HG03520 (cell line): Measurements from ENCODE around the gene WNT9A.

Experiments used
- ATAC-seq: cut with Tn5 transposase; IDR thresholded peaks from one replicate; pipeline ENCODE4 v1.9.1; 2021; ENCODE audit warnings: mild to moderate bottlenecking, moderate library complexity; ENCODE audit not compliant: unreplicated experiment

WNT9A gene

DNA sequence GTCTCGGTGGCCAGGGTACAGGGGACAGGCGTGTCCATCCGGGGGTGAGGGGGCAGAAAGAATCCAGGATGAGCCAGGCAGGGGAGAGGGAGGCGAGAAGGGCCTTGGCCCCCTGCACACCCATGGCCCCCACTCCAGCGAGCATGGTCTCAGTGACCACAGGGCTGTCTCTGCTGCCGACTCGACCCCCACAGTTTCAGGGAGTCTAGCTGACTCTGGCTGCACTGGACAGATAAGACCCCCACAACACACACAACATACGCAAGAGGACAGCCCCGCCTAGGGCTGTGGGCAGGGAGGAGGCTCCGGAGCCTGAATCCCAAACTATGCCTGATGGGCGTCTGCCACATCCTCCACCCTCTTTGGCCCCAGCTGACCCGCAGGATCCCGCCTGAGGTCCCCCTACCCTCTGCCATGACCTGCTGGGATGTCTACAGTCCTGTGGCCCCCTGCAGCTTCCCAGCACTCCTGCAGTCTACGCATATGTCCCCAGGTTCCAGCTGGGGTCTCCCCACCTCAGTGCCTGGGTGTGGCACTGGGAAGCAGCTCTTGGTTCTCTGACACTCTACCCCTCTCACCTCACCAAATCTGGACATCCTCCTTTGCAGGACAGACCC is 22.0 kb downstream of the WNT9A start:
- no peak for ATAC-seq

DNA sequence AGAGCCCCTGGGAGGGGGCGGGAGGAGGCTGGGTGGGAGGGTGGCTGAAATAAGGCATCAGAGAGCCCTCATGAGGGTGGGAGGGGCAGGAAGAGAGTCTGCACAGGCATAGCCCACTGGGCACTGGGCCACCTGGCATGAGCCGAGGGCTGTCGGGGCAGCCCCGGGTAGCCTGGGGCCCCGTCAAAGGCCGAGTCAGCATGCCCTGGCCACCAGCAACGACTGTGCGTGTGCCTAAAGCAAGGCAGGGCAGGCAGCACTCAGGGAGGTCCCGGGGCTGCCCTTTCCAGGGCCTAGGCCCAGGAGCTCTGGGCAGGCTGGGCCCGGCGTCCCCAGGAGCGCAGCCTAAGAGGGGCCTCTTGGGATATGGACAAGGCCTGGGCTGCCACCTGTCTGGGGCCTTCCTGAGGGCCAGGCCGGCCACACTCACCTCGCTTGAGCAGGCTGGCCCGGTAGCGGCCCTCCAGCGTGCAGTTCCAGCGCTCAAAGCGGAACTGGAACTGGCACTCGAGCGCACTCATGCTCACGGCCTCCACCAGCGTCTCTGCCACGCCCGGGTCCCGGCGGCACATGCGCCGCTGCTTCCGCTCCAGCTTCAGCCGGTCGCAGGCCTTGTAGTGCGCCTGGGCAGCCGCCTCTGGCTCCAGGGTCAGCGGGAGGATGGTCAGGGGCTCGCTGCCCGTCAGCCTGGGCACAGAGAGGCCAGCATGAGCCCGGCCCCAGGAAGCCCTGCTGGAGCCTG is 22.7 kb downstream of the WNT9A start:
- no peak for ATAC-seq

DNA sequence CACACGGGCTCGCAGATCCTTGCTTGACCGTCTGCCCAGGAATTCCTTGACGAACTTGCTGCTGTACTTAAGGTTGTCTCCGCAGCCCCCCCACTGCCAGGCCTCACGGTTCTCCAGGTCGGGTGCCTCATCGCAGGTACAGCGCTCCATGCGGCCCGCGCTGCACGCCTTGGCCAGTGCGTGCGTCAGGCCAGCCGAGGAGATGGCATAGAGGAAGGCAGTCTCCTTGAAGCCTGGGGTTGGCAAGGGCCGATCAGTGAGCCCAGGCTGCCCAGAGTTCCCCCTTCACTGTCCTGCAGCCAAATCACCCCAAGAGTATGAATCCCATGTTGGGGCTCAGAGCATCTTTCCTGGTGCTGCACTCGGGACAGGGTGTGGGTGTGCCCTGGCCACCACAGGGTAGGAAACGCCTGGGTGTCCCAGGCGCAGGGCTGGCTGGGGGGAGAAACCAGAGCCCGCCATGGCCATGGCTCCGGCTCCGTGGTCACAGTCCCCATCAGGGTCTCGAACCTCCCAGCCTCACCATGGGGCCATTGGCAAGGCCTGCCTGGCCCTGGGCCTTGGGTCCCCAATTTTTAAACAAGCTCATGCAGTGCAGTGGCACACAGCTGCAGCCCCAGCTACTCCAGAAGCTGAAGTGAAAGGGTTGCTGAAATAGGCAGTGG is 23.4 kb downstream of the WNT9A start:
- ATAC-seq: no peak

DNA sequence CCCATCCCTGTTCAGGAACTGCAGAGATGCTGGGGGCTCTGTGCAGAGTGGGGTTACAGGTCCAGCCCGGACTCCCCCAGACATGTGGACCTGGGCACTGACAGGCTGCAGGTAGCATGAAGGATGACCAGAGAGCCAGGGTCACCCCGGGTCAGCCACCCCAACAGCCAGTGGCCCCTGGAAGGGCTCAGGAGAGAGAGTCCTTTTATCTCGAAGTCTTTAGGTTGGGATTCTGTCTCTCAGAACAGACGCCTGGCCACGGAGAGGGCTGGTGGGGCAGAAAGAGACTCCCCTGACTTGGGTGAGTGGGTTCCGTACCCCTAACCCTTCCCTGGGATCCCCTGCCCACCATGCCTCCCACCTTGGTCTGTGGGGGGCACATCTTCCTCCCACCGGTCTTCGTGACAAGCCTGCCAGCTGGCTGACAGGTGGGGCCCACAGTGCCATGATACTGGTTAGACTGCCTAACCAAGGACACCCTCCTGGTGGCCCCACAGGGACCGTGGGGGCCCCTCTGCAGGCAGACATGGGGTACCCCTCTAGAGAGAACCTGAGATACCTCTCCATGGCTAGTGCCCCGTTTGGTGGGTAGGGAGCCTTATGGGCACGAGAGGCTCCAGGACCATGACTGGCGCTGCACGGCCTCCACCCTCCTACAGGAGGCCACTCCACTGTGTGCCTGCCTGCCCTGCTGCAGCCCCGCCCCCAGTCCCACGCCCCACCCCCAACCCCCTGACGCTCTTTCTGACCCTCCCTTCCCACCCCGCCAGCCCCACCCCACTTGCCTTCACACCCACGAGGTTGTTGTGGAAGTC is 24.2 kb downstream of the WNT9A start:
- ATAC-seq: no peak

DNA sequence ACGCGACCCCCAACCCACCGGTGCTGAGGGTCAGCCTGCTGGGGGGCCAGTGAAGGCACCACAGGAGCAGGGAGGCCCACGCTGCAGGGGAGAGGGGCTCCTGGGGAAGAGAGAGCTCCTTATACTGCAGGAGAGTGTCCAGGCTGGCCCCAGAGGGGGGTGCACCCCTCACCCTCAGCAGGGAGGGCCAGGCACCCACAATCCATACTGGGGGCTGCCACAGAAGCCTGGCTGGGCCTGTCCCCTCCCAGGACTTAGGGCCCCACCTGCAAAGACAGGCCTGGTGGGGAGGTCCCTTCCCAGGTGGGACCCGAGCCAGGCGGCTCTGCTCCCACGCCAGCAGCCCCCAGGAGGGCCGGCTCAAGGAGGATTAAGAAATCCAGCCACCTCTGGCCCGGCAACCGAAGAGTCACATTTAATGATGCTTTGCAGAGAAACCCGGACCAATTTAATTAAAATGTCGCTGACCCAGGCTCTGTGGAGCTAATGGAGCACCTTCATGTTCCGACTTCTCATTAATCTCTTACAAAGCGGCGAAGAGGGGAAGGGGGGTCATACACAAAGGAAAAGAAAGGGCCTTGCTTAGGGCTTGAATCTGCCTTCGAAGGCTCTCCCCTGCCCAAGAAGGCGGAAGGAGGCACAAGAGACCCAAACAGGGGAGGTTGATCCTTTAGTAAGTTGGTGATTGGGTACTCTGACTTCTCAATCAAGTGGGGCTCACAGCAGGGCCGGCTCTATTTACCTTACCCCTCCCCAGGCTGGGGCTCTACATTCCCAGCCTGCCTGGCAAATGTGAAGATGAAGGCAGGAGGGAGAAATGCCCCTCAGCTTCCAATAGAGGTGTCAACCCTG is 25.0 kb downstream of the WNT9A start:
- ATAC-seq: no peak

DNA sequence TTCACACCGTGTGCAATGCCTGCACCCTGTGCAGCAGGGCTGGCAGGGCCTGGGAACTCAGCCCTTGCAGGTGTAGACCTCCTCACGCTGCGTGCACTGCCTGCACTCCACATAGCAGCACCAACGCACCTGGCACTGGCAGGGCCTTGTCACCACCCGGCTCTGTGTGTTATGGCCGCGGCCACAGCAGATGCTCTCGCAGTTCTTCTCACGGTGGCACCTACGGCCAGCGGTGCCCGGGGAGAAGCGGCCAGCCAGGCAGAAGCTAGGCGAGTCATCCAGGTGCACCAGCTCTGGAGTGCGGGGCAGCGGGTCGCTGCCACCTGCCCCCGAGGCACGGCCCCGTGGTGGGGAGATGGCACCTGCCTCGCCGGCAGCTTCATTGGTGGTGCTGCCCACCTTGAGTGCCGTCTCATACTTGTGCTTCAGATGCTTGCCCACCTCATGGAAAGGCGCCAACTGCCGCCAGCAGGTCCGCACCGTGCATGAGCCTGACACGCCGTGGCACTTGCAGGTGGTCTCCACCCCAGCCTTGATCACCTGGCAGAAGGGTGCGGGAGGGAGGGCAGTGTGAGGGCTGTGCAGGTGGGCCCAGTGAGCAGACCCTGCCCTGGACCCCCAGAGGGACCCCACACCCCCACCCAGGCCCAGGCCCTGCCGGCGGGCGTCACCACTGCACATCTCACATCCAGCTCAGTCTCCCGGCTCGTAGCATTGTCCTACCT is 26.1 kb downstream of the WNT9A start:
- ATAC-seq: no peak

DNA sequence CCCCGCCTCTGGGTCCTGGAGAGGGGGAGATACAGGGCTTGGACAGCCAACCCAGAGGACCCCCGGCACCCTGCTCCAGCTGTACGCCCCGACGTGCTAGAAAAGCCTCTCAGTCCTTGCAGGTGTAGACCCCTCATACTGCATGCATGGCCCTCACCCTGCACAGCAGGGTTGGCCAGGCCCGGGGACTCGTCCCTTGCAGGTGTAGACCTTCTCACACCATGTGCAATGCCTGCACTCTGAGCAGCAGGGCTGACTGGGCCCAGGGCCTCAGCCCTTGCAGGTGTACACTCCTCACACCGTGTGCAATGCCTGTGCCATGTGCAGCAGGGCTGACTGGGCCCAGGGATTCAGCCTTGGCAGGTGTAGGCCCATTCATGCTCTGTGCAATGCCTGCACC is 26.8 kb downstream of the WNT9A start:
- ATAC-seq: no peak

DNA sequence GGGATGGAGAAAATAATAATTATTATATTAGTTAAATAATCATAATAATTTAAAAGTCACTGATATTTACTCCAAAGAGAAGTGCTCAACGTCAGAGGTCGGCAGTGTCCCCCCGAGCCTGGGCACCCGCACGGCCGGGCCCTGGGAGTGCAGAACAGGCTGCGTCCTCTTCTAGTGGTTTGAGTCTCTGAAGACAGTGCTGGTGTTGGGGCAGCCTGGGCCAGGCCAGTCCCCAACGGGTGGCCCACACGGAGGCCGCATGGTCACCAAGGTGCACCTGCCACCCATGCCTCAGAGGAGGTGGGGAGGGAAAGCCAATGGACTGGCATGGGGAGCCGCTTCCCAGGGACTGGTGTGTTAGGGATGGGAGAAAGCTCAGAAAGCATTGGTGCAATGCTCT is 27.3 kb downstream of the WNT9A start:
- no peak for ATAC-seq

DNA sequence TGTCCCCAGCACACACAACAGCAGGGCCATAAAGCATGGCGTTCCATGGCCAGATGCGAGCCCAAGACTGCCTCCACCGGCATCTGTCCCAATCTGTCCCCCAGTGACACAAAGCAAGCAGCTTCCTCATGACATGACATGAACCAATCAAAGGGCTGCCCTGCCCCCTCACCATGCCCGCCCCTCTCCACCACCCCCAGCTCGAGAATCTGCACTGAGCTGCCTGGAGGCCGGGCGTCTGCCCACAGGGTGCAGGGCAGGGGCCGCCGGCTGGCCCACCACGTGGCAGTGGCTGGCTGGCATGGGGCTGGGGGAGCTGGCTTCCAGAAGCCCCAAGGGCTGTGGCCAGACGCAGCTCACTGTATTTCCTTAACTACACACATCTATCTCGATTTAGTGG is 27.8 kb downstream of the WNT9A start:
- no peak for ATAC-seq

DNA sequence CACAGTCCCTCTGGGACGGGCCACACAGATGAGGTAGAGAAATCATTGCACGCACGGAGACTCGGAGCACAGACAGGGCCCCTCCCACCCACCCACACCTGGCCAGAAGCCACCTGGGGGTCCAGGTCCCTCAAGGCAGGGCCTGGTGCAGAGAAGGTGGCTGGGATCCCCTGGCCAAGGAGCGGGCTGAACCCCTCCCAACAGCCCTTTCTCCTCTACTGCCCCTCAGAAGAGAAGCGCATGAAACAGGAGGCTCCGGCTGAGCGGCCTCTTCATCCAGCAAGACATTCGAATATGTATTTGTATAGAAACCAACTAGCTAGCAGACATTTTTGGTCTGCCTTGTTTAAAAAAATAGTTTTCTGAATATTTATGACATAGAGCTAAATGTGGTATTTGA is 29.0 kb downstream of the WNT9A start:
- ATAC-seq: no peak

DNA sequence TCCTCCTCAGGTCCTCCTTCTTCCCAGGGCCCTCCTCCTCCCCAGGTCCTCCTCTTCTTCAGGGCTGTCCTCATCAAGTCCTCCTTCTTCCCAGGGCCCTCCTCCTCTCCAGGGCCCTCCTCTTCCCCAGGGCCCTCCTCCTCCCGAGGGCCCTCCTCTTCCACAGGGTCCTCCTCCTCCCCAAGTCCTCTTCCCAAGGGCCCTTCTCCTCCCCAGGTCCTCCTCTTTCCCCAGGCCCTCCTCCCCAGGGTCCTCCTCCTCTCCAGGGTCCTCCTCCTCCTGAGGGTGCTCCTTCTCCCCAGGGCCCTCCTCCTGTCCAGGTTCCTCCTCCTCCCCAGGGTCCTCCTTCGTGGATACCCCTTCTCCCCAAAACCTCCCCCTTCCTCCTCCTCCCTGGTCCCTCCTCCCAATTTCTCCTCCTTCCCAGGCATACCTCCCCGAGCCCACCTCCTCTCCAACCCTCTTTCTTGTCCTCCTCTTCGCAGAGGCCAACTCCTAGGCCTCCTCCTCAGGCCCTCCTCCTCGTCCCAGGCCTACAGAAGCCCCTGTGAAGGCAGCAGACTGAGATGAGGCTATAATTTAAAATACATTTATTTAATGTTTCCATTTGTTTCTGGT is 29.5 kb downstream of the WNT9A start:
- ATAC-seq: no peak

DNA sequence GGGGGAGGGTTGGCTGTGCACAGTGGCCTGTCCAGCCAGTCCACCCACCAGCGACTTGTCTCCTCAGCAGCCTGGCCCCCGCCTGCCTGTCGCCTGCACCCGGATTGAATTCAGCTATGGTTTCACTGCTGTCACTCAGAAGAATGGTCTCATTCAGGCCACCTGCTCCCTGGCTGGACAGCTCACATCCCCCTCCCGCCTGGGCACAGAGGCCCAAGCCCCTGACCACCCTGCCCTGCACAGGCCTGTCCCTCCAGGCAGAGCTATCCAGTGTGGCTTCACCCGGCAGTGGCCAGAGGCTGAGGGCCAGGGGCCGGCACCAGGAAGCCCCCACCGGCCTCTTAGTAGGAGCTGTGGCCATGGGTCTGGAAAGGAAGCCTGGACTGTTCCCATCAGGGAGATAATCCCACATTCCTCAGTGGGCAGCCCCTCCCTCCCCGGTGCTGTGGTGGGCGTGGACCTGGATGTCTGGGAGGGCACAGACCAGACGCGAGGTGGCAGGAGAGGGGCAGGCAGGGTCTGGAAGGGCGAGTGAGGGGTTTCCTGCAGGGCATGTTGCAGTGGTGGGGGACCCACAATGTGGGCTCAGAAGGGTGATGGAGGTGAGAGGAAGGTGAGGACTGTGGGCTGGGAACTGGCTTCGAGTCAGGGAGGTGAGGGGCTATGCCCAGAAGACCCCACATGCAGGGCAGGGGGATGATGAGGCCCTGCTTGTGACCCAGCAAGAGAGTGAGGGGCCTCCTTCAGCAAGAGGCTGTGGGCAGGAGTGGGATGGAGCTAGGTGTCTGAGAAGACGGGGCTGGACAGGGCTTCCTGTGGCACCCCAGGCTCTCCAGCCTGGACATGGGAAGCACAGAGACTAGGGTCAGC is 30.4 kb downstream of the WNT9A start:
- ATAC-seq: no peak

DNA sequence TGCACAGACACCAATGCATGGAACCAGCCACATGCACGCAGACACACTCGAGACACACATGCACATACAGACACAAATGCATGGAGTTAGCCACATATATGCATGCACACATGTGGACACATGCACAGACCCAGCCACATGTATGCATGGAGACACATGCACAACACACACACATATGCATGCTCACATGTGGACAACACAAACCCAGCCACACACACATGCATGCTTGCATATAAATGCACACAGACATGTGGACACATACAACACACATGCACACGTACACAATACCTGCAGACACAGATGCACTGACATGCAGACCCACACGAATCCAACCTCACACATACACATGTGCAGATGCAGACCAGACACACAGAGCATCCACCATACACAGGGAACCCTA is 31.1 kb downstream of the WNT9A start:
- ATAC-seq: no peak

DNA sequence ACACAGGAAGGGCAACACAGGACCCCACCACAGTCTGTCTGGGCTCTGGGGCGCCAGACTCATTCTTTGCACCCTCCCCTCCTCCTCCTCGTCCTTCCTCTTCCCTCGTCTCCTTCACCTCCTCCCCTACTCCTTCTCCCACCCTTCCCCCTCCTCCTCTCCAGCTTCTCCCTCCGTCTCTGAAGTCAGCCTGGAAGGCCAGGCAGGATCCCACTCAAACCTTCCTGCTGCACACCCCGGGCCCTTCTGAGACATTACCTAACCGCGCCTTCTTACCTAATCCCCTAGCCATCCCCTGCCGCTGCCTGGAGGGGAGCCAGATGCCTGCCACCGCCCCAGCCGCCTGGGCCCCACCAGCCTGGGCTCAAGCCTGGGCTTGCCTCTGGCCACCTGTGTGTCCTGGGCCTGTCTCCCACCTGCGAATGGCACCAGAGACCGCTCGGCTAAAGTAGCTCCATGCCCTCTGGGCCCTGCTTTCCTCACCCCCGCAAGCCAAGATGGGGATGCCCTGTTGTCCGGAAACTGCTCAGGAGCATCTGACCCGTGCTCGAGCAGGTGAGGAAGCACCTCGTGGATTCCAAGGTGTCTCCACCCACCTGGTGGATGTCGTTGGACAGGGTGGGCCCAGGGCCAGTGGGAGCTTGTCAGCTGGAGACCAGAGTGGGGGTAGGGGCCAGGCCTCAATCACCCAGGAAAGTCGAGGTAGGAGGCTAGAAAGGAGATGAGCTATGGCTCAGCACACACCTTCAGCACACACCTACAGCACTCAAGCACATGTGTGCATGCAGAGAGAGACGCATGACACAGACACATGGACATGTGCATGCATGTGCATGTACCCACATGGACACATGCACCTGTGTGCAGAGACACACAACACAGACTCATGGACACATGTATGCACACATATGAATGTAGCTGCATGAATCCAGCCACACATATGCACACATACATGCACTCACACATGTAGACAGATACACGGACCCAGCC is 31.9 kb downstream of the WNT9A start:
- no peak for ATAC-seq

DNA sequence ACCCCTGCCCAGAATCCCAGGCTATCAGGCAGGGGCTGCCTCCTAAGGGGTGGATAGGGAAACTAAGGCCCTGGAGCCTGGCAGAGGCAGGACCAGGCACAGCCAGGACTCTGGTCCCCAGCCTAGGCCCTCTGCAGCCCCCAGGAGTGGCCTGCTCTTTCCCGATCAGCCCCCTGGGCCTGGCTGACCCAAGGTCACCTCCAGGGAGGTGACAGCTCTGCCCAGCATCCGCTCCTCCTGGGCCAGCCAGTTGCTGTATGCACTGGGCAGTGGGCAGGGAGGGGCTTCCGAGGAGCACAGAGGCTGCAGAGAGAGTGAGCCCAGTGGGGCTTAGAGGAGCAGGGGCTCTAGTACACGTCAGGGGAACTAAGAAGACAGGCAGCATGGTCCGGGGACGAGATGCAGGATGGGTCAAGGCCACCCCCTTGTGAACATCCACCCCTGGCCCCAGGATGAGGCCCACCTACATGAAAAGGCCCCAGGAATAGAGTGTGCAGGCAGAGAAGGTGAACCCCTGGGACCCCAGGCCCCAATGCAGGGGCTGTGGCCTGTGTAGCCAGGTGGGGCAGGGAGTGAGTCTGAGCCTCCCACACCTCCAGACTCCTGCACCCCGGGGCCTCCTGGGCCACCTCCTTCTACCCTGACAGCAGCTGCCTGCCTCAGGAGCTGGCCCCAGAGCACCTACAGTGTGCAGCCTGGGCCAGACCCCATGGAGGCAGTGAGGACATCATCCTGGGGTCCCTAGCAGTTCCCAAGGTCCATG is 32.8 kb downstream of the WNT9A start:
- no peak for ATAC-seq
